T-helper 1 cell treated with Interleukin-12 subunit alpha and Interleukin-12 subunit beta and Interleukin-4 antibody, amounts not matched to agents 30 ng/mL and 1 ng/mL, for 36 hours (primary cell): ENCODE results near the gene MYO1B. TPM values are rescaled to one million over a fixed set of nuclear protein-coding genes. Genes with fewer than 3 reads are reported as not detected.

ENCODE experiments used
- intact Hi-C: fragments of 100-400 bp; cut with micrococcal nuclease; formaldehyde crosslinking; loops from one replicate; pipeline ENCODE4 v1.15.1; 2024
- total RNA-seq: library from RNA; stranded (reverse); gene quantifications from 2 replicates; pipeline ENCODE4 v1.2.3, GENCODE V29; 2022

MYO1B gene
- total RNA-seq, 1 donor from 2014 or later: 17.6 TPM

- intact Hi-C loops: no loop called here
These were observed 112.5 kb downstream of the MYO1B start for GRCh38 chr2:191357678-191358077.

DNA sequence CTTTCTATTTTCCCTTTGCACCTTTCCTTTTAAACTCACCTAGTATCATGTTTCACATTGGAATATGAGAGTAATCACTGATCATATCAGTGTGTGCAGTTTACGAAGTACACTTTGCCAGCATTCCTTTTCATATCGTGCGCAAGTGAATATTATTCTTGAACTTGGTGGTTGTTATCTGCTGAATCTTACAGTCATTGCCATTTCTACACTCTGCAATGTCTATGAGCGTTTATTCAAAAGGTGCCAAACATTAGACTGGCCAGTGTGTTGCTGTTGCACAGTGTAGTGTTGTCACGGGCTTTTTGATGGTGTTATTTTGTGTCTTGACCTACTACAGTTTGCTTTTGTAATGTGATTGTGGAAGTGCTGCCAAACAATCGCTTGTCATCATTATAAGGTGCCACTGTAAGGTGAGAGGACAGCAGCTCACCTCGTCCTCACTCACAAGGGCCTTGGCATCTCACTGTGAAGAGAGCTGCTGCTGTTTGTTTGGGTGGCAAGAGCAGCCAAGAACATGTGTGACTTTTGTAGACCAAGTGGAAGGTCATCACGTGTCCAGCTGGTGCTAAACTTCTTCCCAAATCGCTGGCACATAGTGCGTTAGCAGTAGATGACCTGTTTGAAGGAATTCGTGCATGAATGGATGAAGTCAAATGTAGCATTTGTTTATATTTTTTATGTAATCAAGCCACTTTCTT lies 113.3 kb downstream of the MYO1B start:
- intact Hi-C loops: no loop called here

DNA sequence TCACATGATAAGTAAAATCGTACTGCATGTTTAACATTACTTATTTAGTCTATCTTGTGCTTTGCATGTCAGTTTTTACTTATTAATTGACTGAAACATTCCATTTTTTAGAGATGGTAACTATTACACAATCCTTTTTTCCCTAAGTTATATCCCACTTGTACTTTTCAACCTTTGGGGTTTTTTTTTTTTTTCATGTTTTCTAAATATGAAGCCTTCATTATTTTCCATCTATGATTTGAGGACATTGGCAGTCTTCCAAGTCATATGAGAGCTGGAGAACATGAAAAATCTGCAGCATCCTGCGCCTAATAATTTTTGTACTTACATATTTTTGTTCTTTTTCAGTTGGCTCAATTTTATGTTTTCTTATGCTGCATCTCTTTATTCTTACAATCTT lies 113.9 kb downstream of the MYO1B start:
- intact Hi-C loops: no loop called here

DNA sequence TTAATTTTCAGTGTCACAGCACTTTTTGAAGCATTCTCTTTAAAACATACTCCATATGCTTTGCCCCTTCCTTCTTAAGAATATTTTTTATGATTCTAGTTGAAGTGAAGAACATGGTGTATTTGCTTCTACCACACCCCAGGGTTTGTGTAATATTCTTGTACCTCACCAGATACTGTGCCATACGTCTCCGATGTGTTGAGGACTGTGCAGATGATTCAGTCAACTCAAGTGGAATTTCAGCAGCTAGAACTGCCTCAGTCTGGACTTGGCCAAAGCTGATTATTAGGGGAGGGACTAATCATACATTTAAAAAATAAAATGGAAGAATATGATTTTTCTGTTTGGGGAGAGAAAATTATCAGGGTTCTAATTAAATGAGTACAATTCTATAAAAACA lies 115.7 kb downstream of the MYO1B start:
- intact Hi-C loops: no loop called here

- intact Hi-C loops: no loop called here
These were observed 117.6 kb downstream of the MYO1B start for GRCh38 chr2:191362841-191363240.

- intact Hi-C loops: no loop called here
These were observed 118.1 kb downstream of the MYO1B start for GRCh38 chr2:191363267-191363666.

GRCh38 chr2:191365089-191365488 lies 119.9 kb downstream of the MYO1B start:
- intact Hi-C loops: loop anchor here (5.0 kb wide), 1 partner anchor 313 kb away; no protein-coding TSS in a partner anchor

GRCh38 chr2:191366199-191366598 lies 121.0 kb downstream of the MYO1B start:
- intact Hi-C loops: loop anchor here (5.0 kb wide), 1 partner anchor 314 kb away; no protein-coding TSS in a partner anchor

GRCh38 chr2:191369034-191369433 lies 123.8 kb downstream of the MYO1B start:
- intact Hi-C loops: loop anchor here (1.0 to 5.0 kb wide), 3 partner anchors 150 to 317 kb away; no protein-coding TSS in a partner anchor

DNA sequence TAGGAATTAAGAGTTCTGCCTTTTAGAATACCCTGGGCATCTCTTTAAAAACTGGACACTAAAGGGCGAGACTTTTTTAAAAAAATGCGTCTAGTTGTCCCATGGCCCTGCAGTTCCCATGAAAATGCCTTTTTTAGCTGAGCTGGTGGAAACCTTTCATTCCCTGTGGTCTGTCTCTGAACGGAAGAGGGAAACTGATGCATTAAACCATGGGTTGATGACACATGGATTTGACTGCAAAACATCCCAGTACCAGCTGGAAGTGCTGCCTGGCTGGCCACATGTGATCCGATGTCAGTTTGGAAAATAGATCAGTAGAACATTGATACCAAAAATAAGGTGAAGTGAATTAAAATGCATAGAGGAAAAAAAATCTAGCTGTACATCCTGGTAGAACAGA lies 129.2 kb downstream of the MYO1B start:
- intact Hi-C loops: no loop called here

DNA sequence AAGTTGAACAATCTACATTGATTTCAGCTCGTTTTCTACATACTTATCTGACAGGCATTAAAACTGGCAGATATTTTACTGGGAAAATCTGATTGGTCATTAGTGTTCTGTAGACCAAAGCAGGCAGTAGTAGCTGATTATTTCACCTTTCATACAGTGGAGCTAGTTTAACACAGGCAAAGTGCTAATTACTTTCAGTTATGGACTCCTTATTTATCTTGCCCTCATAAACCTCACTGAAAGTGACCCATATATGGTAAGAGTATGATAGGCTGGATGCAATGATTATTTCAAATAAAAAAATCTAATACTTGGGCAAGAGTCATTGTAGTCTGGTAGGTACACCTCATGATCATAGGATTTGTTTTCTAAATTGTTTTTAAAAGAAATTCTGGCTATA lies 129.7 kb downstream of the MYO1B start:
- intact Hi-C loops: no loop called here

- intact Hi-C loops: no loop called here
These were observed 131.9 kb downstream of the MYO1B start for GRCh38 chr2:191376981-191377629.

- intact Hi-C loops: no loop called here
These were observed 134.2 kb downstream of the MYO1B start for GRCh38 chr2:191379375-191379774.

- intact Hi-C loops: no loop called here
These were observed 137.6 kb downstream of the MYO1B start for GRCh38 chr2:191382801-191383200.

DNA sequence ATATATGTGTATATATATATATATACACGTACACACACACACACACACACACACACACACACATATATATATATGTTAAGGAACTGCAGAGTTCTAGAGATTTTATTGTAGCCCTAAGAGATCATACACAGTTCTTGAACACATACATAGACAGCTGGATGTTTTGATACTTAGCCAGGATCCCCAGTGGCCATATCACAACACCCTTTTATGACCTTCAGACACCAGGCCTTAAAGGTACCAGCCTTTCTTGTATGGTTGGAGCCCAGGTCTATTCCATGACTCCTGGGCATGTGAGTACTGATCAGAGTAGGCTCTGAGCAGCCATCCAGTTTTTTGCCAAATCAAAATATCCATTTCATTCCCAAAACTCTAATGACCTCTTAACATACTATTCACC lies 138.3 kb downstream of the MYO1B start:
- intact Hi-C loops: no loop called here

DNA sequence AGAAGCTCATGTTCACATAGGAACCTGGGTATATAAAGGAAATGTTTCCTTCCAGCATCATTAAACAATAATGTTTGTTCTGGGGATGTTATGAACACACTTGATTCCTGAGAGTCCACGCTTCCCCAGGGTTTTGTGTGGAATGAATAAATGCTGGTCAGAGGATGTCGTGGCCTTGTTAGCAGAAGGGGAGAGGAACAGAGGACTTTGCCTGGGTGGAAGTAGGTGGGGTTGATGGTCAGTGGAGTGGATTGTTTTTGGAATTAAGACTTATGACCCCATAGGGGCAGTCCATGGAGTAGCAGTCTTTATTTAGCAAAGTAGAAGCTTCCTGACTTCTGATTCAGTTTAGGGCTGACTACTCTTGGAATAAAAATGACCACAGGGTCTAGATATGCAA lies 139.6 kb downstream of the MYO1B start:
- intact Hi-C loops: no loop called here

GRCh38 chr2:191385416-191386160 lies 140.4 kb downstream of the MYO1B start:
- intact Hi-C loops: no loop called here

GRCh38 chr2:191386938-191387536 lies 141.8 kb downstream of the MYO1B start:
- intact Hi-C loops: no loop called here

DNA sequence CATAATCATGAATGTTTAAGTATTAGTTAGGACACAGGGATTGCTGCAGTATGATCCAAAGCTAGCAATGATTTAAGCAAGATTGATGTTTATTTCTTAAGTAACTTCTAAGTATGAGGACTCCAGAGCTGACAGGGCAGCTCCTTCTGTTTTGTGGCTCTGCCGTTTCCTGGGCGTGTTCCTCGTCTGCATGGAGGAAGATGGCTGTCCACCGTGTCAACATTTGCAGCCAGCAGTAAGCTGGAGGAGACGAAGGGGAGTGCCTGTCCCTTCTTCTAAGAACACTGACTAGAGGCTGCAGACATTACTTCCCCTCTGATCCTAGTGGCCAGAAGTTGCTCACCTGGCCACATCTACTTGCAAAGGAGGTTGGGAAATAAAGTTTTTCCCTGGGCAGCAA lies 144.1 kb downstream of the MYO1B start:
- intact Hi-C loops: no loop called here

DNA sequence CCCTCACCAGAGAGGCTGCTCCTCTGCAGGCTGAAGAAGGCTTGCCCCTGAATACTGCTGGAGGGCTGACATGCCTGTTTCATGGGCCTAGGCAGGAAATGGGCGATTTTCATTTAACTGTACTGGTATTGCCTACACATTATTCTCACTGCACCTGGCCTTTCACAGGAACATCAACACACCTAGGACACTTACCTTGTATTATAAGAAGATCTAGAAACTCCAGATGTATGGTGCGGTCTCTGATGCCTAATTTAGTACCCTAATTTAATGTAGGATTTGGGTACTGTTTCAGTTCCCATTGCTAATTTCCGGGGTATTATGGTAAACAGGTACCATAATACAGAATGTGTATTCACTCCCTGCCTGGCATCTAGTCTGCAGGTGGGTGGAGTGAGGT lies 146.0 kb downstream of the MYO1B start:
- intact Hi-C loops: no loop called here

DNA sequence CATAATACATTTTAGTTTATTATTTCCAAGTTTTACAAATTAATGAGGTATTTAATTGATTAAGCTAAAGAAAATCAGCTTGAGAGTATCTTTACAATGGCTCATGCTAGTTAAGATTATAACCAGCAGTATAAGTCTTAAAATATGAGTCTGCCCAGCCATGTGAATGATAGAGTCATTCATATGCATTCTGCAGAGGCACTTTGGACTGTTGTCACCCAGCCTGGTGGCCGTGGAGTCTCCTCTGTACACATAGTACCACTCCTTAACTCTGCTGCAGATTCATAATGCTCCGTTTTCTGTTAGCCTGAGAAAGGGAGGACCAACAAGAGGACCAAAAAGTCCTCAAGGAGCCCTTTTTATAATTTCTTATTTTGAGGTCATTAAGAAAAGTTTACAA lies 148.8 kb downstream of the MYO1B start:
- intact Hi-C loops: no loop called here

GRCh38 chr2:191396794-191397193 lies 151.6 kb downstream of the MYO1B start:
- intact Hi-C loops: no loop called here
